Gastrocnemius medialis (tissue), 4 donors: ENCODE measurements around the gene PROS1.

Source experiments
- CTCF ChIP-seq, 5 experiments: fragments of 450-650 bp in 3 of 5; fragments of 200-600 bp in 2 of 5; sonication (generic) in 2 of 5; IDR thresholded peaks in 4 of 5; conservative IDR thresholded peaks in 1 of 5; 1 replicate in 4 of 5; 2 replicates in 1 of 5; pipeline ENCODE4 v1.5.1; 2016 to 2019; ENCODE audit warnings: antibody characterized with exemption in 5 of 5, mild to moderate bottlenecking in 3 of 5, moderate library complexity in 3 of 5
- POLR2A ChIP-seq, 2 donors: fragments of 450-650 bp; IDR thresholded peaks; one replicate each; pipeline ENCODE4 v1.6.1; 2017; ENCODE audit warnings: antibody characterized with exemption in 2 of 2, mild to moderate bottlenecking in 2 of 2, moderate library complexity in 2 of 2

GRCh38 chr3:93983408-93983807, 9.7 kb upstream of the PROS1 start:
- TF ChIP-seq CTCF (IDR thresholded peaks at IDR 0.05 in 4 of 5, conservative IDR thresholded peaks at IDR 0.05 in 1 of 5) (no peak), POLR2A (IDR thresholded peaks at IDR 0.05) (no peak)
